Fibroblast of skin of scalp (primary cell): ENCODE results near the gene VSTM5.
"Not testable (repeated sequence)": the region's sequence is repeated elsewhere in the genome, so short reads cannot be mapped to it uniquely, and the experiment has no call there.

ENCODE experiments used
- DNase-seq: peaks from one replicate; pipeline ENCODE4 v3.0.0-alpha.2; 2013

The VSTM5 gene

GRCh38 chr11:93796441-93797231, 53.8 kb downstream of the VSTM5 start:
- no peak for DNase-seq

- no peak for DNase-seq
These were observed 58.9 kb downstream of the VSTM5 start for GRCh38 chr11:93791493-93791892.

- DNase-seq: no peak
These were observed 65.5 kb downstream of the VSTM5 start for GRCh38 chr11:93784935-93785360.

GRCh38 chr11:93784145-93784934, 66.1 kb downstream of the VSTM5 start, which contains the start of gene MED17:
Gene MED17 (plus strand): TSS chr11:93784282. CDS start chr11:93784514, 232 bp downstream.
- DNase-seq: peak; percentile 95

- no peak for DNase-seq
These were observed 66.7 kb downstream of the VSTM5 start for GRCh38 chr11:93783765-93784144.

- DNase-seq: no peak
These were observed 67.1 kb downstream of the VSTM5 start for GRCh38 chr11:93783362-93783761.

- DNase-seq: peak; percentile 5
These were observed 75.1 kb downstream of the VSTM5 start for GRCh38 chr11:93775289-93775688.

- not testable (repeated sequence) for DNase-seq
These were observed 75.9 kb downstream of the VSTM5 start for GRCh38 chr11:93774560-93774959.

- no peak for DNase-seq
These were observed 76.7 kb downstream of the VSTM5 start for GRCh38 chr11:93773601-93774200.

GRCh38 chr11:93773045-93773477, 77.4 kb downstream of the VSTM5 start:
- DNase-seq: no peak

GRCh38 chr11:93772123-93772522, 78.3 kb downstream of the VSTM5 start:
- DNase-seq: no peak

GRCh38 chr11:93770160-93770559, 80.3 kb downstream of the VSTM5 start:
- no peak for DNase-seq
